Mammary epithelial cell (primary cell): Measurements from ENCODE around the gene FGF12.

Source experiments
- CTCF ChIP-seq, 2 donors: IDR thresholded peaks in 1 of 2; conservative IDR thresholded peaks in 1 of 2; 2 replicates each; pipeline ENCODE4 v1.5.1; 2011 to 2012; ENCODE audit warnings: inconsistent platforms in 2 of 2, low read length in 2 of 2, mild to moderate bottlenecking in 2 of 2, control low read depth in 1 of 2, low read depth in 1 of 2; ENCODE audit not compliant: insufficient read depth in 1 of 2; ENCODE audit errors: extremely low read depth in 1 of 2
- EZH2 ChIP-seq: IDR thresholded peaks from 2 replicates; pipeline ENCODE4 v1.6.1; 2012; ENCODE audit warnings: low read length, inconsistent platforms, borderline replicate concordance

GRCh38 chr3:192224634-192225155 is 502.6 kb downstream of the FGF12 start:
- TF ChIP-seq EZH2 (no peak), CTCF (conservative IDR thresholded peaks at IDR 0.05 in 1 of 2, IDR thresholded peaks at IDR 0.05 in 1 of 2; ENCODE audit: extremely low read depth in 1 of 2, insufficient read depth in 1 of 2, low read depth in 1 of 2, low read length in 2 of 2) (no peak)
